Measurements from ENCODE around the gene PTPRJ.

DNA sequence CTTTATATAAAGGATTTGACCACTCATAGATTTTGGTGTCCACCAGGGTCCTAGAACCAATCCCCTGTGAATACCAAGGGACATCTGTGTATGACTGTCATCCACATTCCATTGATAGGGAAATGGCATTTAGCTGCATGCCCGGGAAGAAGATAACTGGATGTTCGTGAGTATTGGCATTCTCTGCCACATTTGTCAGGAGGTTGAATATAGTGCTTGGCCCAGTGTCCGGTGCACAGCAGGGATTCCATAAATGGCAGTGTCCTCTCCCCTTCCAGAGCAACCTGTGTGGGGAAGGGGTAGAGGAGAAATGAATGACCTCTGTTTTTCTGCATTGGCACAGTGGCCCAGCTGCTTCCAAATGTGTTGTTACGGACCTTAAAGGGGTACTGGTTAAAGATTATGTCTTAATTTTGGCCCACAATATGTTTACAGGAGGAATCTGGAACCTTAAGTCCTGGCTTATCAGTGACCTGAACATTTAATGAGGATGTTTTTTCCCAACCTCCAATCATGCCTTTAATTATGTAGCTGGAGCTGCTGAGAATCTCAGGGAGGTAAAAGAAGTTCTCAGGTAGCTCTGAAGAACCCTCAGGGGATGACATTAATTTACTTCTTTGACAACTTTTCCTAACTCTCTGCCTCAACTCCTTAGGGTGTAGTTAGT is 202.6 kb downstream of the PTPRJ start:
- TF ChIP-seq EZH2 (IDR thresholded peaks at IDR 0.05; ENCODE audit: insufficient read depth, poor library complexity, severe bottlenecking) (no peak), EZH2phosphoT487 (IDR thresholded peaks at IDR 0.05; ENCODE audit: insufficient read depth, low read depth) (no peak)
